Upper lobe of left lung (tissue), 4 donors: Measurements from ENCODE around the gene OLA1.

Experiments
- CTCF ChIP-seq, 6 experiments: fragments of 450-650 bp in 4 of 6; fragments of 200-600 bp in 2 of 6; sonication (generic) in 2 of 6; IDR thresholded peaks; one replicate each; pipeline ENCODE4 v1.5.1; 2016 to 2019; ENCODE audit warnings: antibody characterized with exemption in 6 of 6
- EP300 ChIP-seq, 4 donors: sonication (generic); formaldehyde crosslinking; IDR thresholded peaks; one replicate each; pipeline ENCODE4 v1.5.1; 2017; ENCODE audit warnings: antibody characterized with exemption in 4 of 4, control low read depth in 2 of 4
- POLR2A ChIP-seq, 4 donors: fragments of 450-650 bp; IDR thresholded peaks; one replicate each; pipeline ENCODE4 v1.5.1; 2016 to 2017; ENCODE audit warnings: antibody characterized with exemption in 4 of 4, mild to moderate bottlenecking in 2 of 4
- POLR2AphosphoS5 ChIP-seq, 2 donors: sonication (generic); formaldehyde crosslinking; IDR thresholded peaks; one replicate each; pipeline ENCODE4 v1.5.1; 2017; ENCODE audit warnings: antibody characterized with exemption in 2 of 2

GRCh38 chr2:174172802-174173355 lies 75.5 kb downstream of the OLA1 start:
- TF ChIP-seq CTCF (IDR thresholded peaks at IDR 0.05) = no peak
- TF ChIP-seq POLR2AphosphoS5 (IDR thresholded peaks at IDR 0.05) = no peak
- TF ChIP-seq EP300 (IDR thresholded peaks at IDR 0.05) = no peak
- TF ChIP-seq POLR2A (IDR thresholded peaks at IDR 0.05) = no peak
